NCI-H2029 (cell line): ENCODE results near the gene NRDC.

Source experiments
- DNase-seq: peaks from one replicate; lab custom pipeline; 2025; lab: John Stamatoyannopoulos, UW

NRDC gene

GRCh38 chr1:51761351-51761750, 117.2 kb downstream of the NRDC start:
- no peak for DNase-seq

- no peak for DNase-seq
These were observed 117.7 kb downstream of the NRDC start for GRCh38 chr1:51760872-51761271.

GRCh38 chr1:51758310-51758709, 120.2 kb downstream of the NRDC start:
- no peak for DNase-seq

GRCh38 chr1:51756290-51756689, 122.2 kb downstream of the NRDC start:
- no peak for DNase-seq

- no peak for DNase-seq
These were observed 123.1 kb downstream of the NRDC start for GRCh38 chr1:51755437-51755836.

GRCh38 chr1:51754666-51755065, 123.9 kb downstream of the NRDC start:
- DNase-seq, result no peak

GRCh38 chr1:51753969-51754368, 124.6 kb downstream of the NRDC start:
- DNase-seq, result no peak

GRCh38 chr1:51752073-51752948, 126.2 kb downstream of the NRDC start:
- DNase-seq, result no peak

GRCh38 chr1:51750729-51751128, 127.8 kb downstream of the NRDC start:
- no peak for DNase-seq

GRCh38 chr1:51750218-51750617, 128.3 kb downstream of the NRDC start:
- no peak for DNase-seq

GRCh38 chr1:51749151-51749550, 129.4 kb downstream of the NRDC start:
- DNase-seq, result no peak

- no peak for DNase-seq
These were observed 133.3 kb downstream of the NRDC start for GRCh38 chr1:51745304-51745570.

GRCh38 chr1:51744506-51745303, 133.8 kb downstream of the NRDC start:
- no peak for DNase-seq

- DNase-seq, result no peak
These were observed 137.3 kb downstream of the NRDC start for GRCh38 chr1:51741121-51741681.

- no peak for DNase-seq
These were observed 137.9 kb downstream of the NRDC start for GRCh38 chr1:51740652-51741051.
